ENCODE data around the gene PPFIA1.
"Not testable (repeated sequence)": the region's sequence is repeated elsewhere in the genome, so short reads cannot be mapped to it uniquely, and the experiment has no call there.

PPFIA1 gene

GRCh38 chr11:70387564-70387963 is 117.1 kb downstream of the PPFIA1 start:
- no peak for TF ChIP-seq GABPA (IDR thresholded peaks at IDR 0.05; ENCODE audit: low read depth)
- no peak for TF ChIP-seq CTCF (IDR thresholded peaks at IDR 0.05; ENCODE audit: insufficient read depth, low read length)
- TF ChIP-seq POLR2AphosphoS5 (IDR thresholded peaks at IDR 0.05; ENCODE audit: low read depth): no peak
- no peak for TF ChIP-seq REST (IDR thresholded peaks at IDR 0.05; ENCODE audit: insufficient replicate concordance, low read depth)
- TF ChIP-seq SPI1 (IDR thresholded peaks at IDR 0.05; ENCODE audit: borderline replicate concordance, low read depth): no peak

GRCh38 chr11:70389201-70389600 is 118.7 kb downstream of the PPFIA1 start:
- Histone ChIP-seq H3K4me3 (replicated peaks; ENCODE audit: insufficient read depth, low read length) (no peak overlapping the region), H3K27ac (replicated peaks) (no peak overlapping the region)
- no peak for TF ChIP-seq POLR2AphosphoS5 (IDR thresholded peaks at IDR 0.05; ENCODE audit: low read depth)
- no peak for TF ChIP-seq REST (IDR thresholded peaks at IDR 0.05; ENCODE audit: insufficient replicate concordance, low read depth)
- no peak for TF ChIP-seq SPI1 (IDR thresholded peaks at IDR 0.05; ENCODE audit: borderline replicate concordance, low read depth)
- TF ChIP-seq GABPA (IDR thresholded peaks at IDR 0.05; ENCODE audit: low read depth): no peak
- no peak for TF ChIP-seq CTCF (IDR thresholded peaks at IDR 0.05; ENCODE audit: insufficient read depth, low read length)

More at GRCh38 chr11:70387564-70387963, 117.1 kb downstream of the PPFIA1 start:
- DNase-seq (ENCODE audit: low read depth in 1 of 2, low spot score in 1 of 2): no peak
- H3K27ac ChIP-seq (replicated peaks): no peak overlapping the region
- H3K4me3 ChIP-seq (replicated peaks; ENCODE audit: insufficient read depth, low read length): no peak overlapping the region
- no peaks in the 10 kb centered on the region for H3K27me3 ChIP-seq (ENCODE audit: insufficient read depth, poor library complexity, severe bottlenecking)

GRCh38 chr11:70390882-70391281 is 120.4 kb downstream of the PPFIA1 start:
- DNase-seq (ENCODE audit: low read depth in 1 of 2, low spot score in 1 of 2); H3K27me3 ChIP-seq (ENCODE audit: insufficient read depth, poor library complexity, severe bottlenecking); H3K4me3 ChIP-seq (replicated peaks; ENCODE audit: insufficient read depth, low read length); H3K27ac ChIP-seq (replicated peaks): not testable (repeated sequence)

More at GRCh38 chr11:70389201-70389600, 118.7 kb downstream of the PPFIA1 start:
- no peak for DNase-seq (ENCODE audit: low read depth in 1 of 2, low spot score in 1 of 2)
- H3K27me3 ChIP-seq (ENCODE audit: insufficient read depth, poor library complexity, severe bottlenecking): no peaks in the 10 kb centered on the region

- Histone ChIP-seq H3K27ac (replicated peaks) (no peak overlapping the region), H3K4me3 (replicated peaks; ENCODE audit: insufficient read depth, low read length) (no peak overlapping the region), H3K27me3 (ENCODE audit: insufficient read depth, poor library complexity, severe bottlenecking) (peaks cover 12% of the 10 kb centered on the region)
- DNase-seq (ENCODE audit: low read depth in 1 of 2, low spot score in 1 of 2): no peak
- no peak for TF ChIP-seq SPI1 (IDR thresholded peaks at IDR 0.05; ENCODE audit: borderline replicate concordance, low read depth)
- no peak for TF ChIP-seq REST (IDR thresholded peaks at IDR 0.05; ENCODE audit: insufficient replicate concordance, low read depth)
- no peak for TF ChIP-seq GABPA (IDR thresholded peaks at IDR 0.05; ENCODE audit: low read depth)
- TF ChIP-seq CTCF (IDR thresholded peaks at IDR 0.05; ENCODE audit: insufficient read depth, low read length): no peak
- TF ChIP-seq POLR2AphosphoS5 (IDR thresholded peaks at IDR 0.05; ENCODE audit: low read depth): no peak
These were observed 123.9 kb downstream of the PPFIA1 start for GRCh38 chr11:70394211-70394950.

All from HL-60 (cell line).